ENCODE results near the gene LGALS3BP. TPM values are rescaled to one million over a fixed set of nuclear protein-coding genes. Genes with fewer than 3 reads are reported as not detected.

The LGALS3BP gene
- 4.9 and 64.0 TPM in 2 replicates for total RNA-seq

GRCh38 chr17:78979780-78980623, at the start of gene LGALS3BP:
LGALS3BP (minus strand) TSS chr17:78979923; CDS start chr17:78977191, 2,732 bp downstream.

GRCh38 chr17:79023886-79024771, 44.4 kb upstream of the LGALS3BP start, which contains the start of gene C1QTNF1:
C1QTNF1 (plus strand) TSS chr17:79024169; CDS start chr17:79043969, 19,800 bp downstream.

GRCh38 chr17:79009397-79010303, 29.9 kb upstream of the LGALS3BP start, which contains the start of gene CANT1:
CANT1 (minus strand) TSS chr17:79009764; CDS start chr17:78997622, 12,142 bp downstream.

GRCh38 chr17:78925234-78925633, 54.5 kb downstream of the LGALS3BP start, which contains the start of gene TIMP2:
TIMP2 (minus strand) TSS chr17:78925387; CDS start chr17:78925088, 299 bp downstream.

Other genes starting within 250 kb of the LGALS3BP start
- 26.6 and 34.5 TPM in 2 replicates for gene CYTH1, start 197.7 kb downstream of the LGALS3BP start, total RNA-seq
- 14.3 and 16.4 TPM in 2 replicates for gene USP36, start 139.1 kb downstream of the LGALS3BP start, total RNA-seq
- gene CEP295NL, start 76.7 kb downstream of the LGALS3BP start, total RNA-seq: 0.32 and 2.1 TPM in 2 replicates
- gene TIMP2, start 54.5 kb downstream of the LGALS3BP start, total RNA-seq: 17.2 and 28.0 TPM in 2 replicates
- 43.5 and 60.9 TPM in 2 replicates for gene CANT1, start 29.8 kb upstream of the LGALS3BP start, total RNA-seq
- 2.9 and 17.9 TPM in 2 replicates for gene C1QTNF1, start 44.2 kb upstream of the LGALS3BP start, total RNA-seq
- 10.4 and 17.9 TPM in 2 replicates for gene ENGASE, start 94.9 kb upstream of the LGALS3BP start, total RNA-seq

Measured in epithelial cell of umbilical artery (primary cell).